ENCODE measurements around the gene KLK2.

Gene KLK2

GRCh38 chr19:50851620-50852019 is 21.6 kb upstream of the KLK2 start:
- DNase-seq = no peak

DNA sequence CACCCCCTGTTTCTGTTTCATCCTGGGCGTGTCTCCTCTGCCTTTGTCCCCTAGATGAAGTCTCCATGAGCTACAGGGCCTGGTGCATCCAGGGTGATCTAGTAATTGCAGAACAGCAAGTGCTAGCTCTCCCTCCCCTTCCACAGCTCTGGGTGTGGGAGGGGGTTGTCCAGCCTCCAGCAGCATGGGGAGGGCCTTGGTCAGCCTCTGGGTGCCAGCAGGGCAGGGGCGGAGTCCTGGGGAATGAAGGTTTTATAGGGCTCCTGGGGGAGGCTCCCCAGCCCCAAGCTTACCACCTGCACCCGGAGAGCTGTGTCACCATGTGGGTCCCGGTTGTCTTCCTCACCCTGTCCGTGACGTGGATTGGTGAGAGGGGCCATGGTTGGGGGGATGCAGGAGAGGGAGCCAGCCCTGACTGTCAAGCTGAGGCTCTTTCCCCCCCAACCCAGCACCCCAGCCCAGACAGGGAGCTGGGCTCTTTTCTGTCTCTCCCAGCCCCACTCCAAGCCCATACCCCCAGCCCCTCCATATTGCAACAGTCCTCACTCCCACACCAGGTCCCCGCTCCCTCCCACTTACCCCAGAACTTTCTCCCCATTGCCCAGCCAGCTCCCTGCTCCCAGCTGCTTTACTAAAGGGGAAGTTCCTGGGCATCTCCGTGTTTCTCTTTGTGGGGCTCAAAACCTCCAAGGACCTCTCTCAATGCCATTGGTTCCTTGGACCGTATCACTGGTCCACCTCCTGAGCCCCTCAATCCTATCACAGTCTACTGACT is 18.4 kb upstream of the KLK2 start, which contains the start of gene KLK3:
Gene KLK3 (plus strand): TSS at position 280 of the 775 bp plus-strand sequence. CDS start 41 bp downstream, at position 321.
- no peak for DNase-seq

DNA sequence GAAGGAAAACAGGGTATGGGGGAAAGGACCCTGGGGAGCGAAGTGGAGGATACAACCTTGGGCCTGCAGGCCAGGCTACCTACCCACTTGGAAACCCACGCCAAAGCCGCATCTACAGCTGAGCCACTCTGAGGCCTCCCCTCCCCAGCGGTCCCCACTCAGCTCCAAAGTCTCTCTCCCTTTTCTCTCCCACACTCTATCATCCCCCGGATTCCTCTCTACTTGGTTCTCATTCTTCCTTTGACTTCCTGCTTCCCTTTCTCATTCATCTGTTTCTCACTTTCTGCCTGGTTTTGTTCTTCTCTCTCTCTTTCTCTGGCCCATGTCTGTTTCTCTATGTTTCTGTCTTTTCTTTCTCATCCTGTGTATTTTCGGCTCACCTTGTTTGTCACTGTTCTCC is 15.9 kb upstream of the KLK2 start:
- no peak for DNase-seq

- DNase-seq = no peak
Measured at GRCh38 chr19:50858886-50859285, 14.4 kb upstream of the KLK2 start.

- DNase-seq = no peak
Measured at GRCh38 chr19:50859849-50860248, 13.4 kb upstream of the KLK2 start.

DNA sequence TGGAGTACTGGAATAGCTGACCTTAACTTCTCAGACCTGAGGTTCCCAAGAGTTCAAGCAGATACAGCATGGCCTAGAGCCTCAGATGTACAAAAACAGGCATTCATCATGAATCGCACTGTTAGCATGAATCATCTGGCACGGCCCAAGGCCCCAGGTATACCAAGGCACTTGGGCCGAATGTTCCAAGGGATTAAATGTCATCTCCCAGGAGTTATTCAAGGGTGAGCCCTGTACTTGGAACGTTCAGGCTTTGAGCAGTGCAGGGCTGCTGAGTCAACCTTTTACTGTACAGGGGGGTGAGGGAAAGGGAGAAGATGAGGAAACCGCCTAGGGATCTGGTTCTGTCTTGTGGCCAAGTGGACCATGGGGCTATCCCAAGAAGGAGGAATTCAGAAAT is 12.2 kb upstream of the KLK2 start:
- DNase-seq = no peak

DNA sequence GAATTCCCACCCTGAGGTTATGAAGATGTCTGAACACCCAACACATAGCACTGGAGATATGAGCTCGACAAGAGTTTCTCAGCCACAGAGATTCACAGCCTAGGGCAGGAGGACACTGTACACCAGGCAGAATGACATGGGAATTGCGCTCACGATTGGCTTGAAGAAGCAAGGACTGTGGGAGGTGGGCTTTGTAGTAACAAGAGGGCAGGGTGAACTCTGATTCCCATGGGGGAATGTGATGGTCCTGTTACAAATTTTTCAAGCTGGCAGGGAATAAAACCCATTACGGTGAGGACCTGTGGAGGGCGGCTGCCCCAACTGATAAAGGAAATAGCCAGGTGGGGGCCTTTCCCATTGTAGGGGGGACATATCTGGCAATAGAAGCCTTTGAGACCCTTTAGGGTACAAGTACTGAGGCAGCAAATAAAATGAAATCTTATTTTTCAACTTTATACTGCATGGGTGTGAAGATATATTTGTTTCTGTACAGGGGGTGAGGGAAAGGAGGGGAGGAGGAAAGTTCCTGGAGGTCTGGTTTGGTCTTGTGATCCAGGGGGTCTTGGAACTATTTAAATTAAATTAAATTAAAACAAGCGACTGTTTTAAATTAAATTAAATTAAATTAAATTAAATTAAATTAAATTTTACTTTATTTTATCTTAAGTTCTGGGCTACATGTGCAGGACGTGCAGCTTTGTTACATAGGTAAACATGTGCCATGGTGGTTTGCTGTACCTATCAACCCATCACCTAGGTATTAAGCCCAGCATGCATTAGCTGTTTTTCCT is 11.5 kb upstream of the KLK2 start:
- no peak for DNase-seq

GRCh38 chr19:50869479-50869878 is 3.8 kb upstream of the KLK2 start:
- no peak for DNase-seq

GRCh38 chr19:50870417-50871089 is 2.7 kb upstream of the KLK2 start:
- peak; percentile 16 for DNase-seq

GRCh38 chr19:50874211-50874610 is 972 bp downstream of the KLK2 start:
- DNase-seq = no peak

DNA sequence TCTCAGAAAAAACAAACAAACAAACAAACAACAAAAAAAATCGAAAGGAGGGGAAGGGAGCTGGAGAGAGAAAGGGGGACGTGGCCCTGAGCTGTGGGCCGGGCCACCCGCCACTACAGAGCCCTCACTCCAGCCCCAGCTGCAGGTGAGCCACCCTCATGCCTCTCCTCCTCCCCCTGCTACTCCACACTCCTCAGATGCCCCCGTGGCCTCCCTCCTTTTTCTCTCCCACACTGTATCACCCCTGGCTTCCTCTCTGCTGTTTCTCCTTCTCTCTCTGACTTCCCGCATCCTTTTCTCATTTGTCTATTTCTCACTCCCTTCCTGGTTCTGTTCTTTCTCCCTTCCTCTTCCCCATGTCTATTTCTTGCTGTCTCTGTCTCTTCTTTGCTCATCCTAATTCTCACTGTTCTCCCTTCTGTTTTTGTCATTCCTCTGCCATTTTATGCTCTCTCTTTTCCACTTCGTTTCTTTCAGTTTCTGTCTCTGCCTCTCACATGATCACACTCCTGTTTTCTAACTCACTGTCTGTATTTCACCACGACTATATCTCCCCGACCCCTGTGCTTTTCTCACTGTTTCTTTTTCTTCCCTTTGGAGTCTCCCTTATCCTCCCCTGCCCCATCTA is 2.7 kb downstream of the KLK2 start:
- no peak for DNase-seq

DNA sequence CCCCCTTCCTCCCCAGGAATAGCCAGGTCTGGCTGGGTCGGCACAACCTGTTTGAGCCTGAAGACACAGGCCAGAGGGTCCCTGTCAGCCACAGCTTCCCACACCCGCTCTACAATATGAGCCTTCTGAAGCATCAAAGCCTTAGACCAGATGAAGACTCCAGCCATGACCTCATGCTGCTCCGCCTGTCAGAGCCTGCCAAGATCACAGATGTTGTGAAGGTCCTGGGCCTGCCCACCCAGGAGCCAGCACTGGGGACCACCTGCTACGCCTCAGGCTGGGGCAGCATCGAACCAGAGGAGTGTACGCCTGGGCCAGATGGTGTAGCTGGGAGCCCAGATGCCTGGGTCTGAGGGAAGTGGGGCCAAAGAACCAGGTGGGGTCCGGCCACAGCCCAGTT is 3.2 kb downstream of the KLK2 start:
- DNase-seq = no peak

GRCh38 chr19:50877338-50877737 is 4.1 kb downstream of the KLK2 start:
- no peak for DNase-seq

- no peak for DNase-seq
Measured at GRCh38 chr19:50878851-50879250, 5.6 kb downstream of the KLK2 start.

DNA sequence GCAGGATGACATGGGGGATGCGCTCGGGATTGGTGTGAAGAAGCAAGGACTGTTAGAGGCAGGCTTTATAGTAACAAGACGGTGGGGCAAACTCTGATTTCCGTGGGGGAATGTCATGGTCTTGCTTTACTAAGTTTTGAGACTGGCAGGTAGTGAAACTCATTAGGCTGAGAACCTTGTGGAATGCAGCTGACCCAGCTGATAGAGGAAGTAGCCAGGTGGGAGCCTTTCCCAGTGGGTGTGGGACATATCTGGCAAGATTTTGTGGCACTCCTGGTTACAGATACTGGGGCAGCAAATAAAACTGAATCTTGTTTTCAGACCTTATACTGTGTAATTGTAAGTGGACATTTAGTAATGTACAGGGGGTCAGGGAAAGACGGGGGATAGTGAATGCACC is 7.0 kb downstream of the KLK2 start:
- DNase-seq = no peak

GRCh38 chr19:50882188-50882587 is 8.9 kb downstream of the KLK2 start:
- DNase-seq = no peak

- DNase-seq = no peak
Measured at GRCh38 chr19:50889638-50890037, 16.4 kb downstream of the KLK2 start.

DNA sequence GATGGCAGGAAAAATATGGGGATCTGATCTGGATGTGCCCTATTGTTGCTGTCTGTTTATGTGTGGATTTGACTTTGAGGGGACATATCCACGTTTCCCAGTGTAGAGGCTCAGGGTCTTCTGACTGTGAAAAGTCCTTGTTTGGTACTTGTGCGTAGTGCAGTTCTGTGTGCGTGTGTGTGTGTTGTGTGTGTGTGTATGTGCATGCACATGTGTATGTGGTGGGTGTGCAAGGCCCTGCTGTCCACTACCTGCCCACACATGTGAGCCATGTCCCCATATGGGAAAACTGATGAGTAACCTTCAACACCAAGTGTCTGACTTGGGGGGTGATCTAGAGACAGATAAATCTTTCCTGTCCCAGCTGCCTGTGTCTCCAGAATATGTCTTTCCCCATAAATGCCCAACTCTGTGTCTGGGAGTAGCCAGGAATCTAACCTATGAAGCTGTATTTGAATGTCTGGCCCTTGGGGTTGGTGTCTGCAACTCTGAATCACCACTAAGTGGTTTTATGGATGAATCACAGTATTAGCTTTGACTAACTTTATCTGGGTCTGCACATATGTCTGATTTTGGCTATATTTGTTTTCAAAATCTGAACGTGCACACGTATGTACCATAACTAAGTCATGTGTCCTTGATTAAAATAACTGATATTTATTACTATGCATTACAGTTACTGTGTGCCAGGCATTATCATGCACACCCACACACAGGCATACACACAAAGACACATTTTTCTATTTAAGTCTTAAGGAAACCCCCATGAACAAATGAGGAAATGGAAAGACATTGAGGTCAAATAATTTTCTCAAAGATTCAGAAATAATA is 17.4 kb downstream of the KLK2 start:
- peak; percentile 45 for DNase-seq

GRCh38 chr19:50891253-50891625 is 18.0 kb downstream of the KLK2 start:
- DNase-seq = no peak

DNA sequence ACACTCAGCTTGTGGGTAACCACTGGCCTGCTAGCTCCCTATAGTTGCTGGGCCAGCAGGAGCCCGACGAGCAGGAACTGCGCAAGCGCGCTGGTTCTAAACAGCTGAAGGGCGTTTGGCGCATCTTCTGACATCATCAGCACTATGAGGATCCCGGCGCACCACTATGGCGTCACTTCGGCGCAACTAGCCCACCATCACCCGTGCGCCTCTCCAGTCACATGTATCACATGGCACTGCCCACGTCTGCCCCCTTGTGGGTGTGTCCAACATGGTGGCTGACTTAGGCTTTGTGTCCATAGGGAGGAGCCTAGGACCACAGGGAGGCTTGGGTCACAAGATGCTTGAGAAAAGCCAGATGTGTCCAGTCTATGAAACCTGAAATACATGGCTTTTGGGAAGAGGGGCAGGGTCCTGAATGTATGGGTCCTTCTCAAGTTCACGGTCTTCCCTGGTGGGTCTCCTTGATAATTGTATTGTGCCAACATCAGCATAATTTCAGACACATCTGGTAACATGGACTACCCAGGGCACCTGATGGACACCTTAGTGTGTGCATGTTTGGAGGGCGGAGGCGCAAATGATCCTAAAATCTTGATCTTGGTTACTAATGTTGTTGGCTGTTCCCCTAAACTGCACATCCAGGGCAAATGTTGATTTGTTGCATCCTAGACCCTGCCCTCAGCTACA is 20.0 kb downstream of the KLK2 start:
- DNase-seq = no peak

DNA sequence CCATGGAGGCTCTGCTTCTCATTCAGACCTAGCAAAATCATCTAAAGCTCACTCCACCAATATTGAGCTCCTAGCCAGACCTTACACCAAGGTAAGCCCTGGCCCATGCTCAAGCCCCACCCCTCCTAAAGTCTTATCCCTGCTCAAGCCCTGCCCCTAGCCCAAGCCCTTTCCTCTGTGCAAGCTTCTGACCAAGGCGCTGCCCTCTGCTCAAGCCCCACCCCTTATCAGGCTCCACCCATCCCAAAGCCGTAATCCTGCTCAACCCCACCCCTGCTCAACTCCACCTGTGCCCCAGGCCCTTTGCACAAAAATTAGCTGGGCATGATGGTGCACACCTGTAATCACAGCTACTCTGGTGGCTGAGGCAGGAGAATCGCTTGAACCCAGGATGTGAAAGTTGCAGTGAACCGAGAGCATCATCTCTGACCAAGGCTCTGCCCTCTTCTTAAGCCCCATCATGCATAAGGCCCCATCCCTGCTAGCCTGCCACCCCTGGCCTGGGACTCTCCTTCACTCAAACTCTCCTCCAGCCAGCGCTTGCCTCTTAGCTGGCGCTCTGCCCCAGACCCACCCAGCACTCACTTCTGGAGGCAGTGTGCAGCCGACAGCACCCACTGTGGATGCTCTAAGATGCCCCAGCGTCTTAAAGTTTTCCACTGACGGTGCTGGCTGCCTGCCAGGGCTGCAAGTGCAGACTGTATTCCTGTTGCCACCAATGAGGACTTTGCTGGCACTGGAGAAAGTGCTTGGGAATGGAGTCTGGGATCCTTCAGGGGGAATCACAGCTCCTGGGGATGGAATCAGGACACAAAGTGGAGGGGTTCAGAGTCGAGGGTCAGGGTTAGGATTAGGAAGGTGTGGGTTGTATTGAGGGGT is 21.5 kb downstream of the KLK2 start:
- DNase-seq = no peak

All from fibroblast of skin of right biceps (primary cell).